ENCODE results near the gene PTPRG. TPM values are rescaled to one million over a fixed set of nuclear protein-coding genes. Genes with fewer than 3 reads are reported as not detected.

PTPRG gene
- total and polyA plus RNA-seq, 2 experiments from 2014 or later: 15.2 to 45.7 TPM

DNA sequence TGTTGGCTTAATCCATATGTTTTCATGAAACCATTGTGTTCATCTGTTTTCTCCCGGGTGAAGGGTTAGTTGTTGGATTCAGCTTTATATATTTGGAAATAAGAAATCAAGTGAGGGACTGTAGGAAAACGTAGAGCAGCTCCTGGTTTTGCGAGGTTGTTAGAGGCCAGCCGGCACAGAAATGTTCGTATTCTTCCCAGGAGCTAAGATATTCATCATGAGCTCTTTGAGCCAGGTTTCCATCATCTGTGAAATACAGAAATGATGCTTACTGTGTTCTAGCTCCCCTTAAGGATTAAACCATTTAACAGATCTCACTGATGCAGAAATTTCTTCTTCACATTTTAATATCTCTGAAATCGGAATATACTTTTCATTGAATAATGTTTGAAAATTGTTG, 235.5 kb downstream of the PTPRG start:
- no peak overlapping the region for H3K4me3 ChIP-seq
- H3K9me3 ChIP-seq (ENCODE audit: low read depth): no peaks in the 10 kb centered on the region
- H3K4me1 ChIP-seq (ENCODE audit: low read depth): peaks cover 11% of the 10 kb centered on the region
- no peak for DNase-seq (ENCODE audit: low read depth in 1 of 2, low spot score in 1 of 2)
- no peaks in the 10 kb centered on the region for H3K36me3 ChIP-seq
- H3K27ac ChIP-seq: no peak overlapping the region
- H3K27me3 ChIP-seq: no peaks in the 10 kb centered on the region
- TF ChIP-seq, protein P1, sequence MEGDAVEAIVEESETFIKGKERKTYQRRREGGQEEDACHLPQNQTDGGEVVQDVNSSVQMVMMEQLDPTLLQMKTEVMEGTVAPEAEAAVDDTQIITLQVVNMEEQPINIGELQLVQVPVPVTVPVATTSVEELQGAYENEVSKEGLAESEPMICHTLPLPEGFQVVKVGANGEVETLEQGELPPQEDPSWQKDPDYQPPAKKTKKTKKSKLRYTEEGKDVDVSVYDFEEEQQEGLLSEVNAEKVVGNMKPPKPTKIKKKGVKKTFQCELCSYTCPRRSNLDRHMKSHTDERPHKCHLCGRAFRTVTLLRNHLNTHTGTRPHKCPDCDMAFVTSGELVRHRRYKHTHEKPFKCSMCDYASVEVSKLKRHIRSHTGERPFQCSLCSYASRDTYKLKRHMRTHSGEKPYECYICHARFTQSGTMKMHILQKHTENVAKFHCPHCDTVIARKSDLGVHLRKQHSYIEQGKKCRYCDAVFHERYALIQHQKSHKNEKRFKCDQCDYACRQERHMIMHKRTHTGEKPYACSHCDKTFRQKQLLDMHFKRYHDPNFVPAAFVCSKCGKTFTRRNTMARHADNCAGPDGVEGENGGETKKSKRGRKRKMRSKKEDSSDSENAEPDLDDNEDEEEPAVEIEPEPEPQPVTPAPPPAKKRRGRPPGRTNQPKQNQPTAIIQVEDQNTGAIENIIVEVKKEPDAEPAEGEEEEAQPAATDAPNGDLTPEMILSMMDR (IDR thresholded peaks at IDR 0.05; ENCODE audit: low read depth, low read length): no peak

GRCh38 chr3:61802772-61803171, 241.4 kb downstream of the PTPRG start:
- H3K9me3 ChIP-seq (ENCODE audit: low read depth): no peaks in the 10 kb centered on the region
- no peak overlapping the region for H3K27ac ChIP-seq
- no peak overlapping the region for H3K4me3 ChIP-seq
- DNase-seq (ENCODE audit: low read depth in 1 of 2, low spot score in 1 of 2): no peak
- TF ChIP-seq, protein P1 (IDR thresholded peaks at IDR 0.05; ENCODE audit: low read depth, low read length): no peak
- peaks cover 36% of the 10 kb centered on the region for H3K4me1 ChIP-seq (ENCODE audit: low read depth)
- no peaks in the 10 kb centered on the region for H3K27me3 ChIP-seq
- H3K36me3 ChIP-seq: no peaks in the 10 kb centered on the region

DNA sequence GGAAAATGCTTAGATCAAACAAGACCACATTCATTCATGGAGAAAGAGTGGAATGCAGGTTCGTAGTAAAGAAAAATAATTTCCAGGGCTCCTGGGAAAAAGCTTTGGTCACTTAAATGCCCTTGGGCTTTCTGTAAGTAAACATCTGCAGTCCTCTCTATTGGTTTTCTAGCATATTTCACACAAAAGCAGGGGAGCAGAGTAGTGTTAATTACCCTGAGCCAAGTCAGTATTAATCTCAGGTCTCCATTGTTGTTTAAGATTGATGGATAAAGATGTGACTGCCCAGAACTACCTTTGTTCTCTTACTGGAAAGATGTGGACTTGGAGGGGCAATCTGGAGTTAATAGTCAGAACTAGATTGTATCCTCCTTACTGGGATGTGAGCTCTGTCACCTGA, 242.6 kb downstream of the PTPRG start:
- H3K36me3 ChIP-seq: no peaks in the 10 kb centered on the region
- H3K27me3 ChIP-seq: no peaks in the 10 kb centered on the region
- H3K4me1 ChIP-seq (ENCODE audit: low read depth): peaks cover 47% of the 10 kb centered on the region
- TF ChIP-seq, protein P1 (IDR thresholded peaks at IDR 0.05; ENCODE audit: low read depth, low read length): no peak
- no peak for DNase-seq (ENCODE audit: low read depth in 1 of 2, low spot score in 1 of 2)
- no peak overlapping the region for H3K4me3 ChIP-seq
- H3K9me3 ChIP-seq (ENCODE audit: low read depth): no peaks in the 10 kb centered on the region
- no peak overlapping the region for H3K27ac ChIP-seq

DNA sequence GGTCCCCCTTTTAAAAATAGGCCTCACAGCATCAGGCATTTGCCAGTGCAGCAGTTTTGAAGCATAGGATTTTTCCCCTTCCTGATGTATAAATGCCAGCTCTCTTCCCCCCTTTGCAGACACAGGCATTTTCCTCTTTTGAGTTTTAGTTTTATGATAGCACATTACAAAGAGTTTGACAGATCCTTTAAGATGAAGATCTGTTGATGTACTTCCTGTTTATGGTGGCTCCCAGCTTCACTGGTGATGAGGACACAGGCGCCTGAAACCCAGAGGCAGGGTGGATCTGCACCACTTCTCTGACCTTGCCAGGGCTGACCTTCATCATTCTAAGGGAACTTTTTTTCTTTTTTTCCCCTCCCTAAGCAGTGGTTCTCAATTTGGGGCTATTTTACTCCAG, 243.4 kb downstream of the PTPRG start:
- Histone ChIP-seq H3K4me3 (no peak overlapping the region), H3K27me3 (no peaks in the 10 kb centered on the region)
- TF ChIP-seq, protein P1 (IDR thresholded peaks at IDR 0.05; ENCODE audit: low read depth, low read length): no peak

DNA sequence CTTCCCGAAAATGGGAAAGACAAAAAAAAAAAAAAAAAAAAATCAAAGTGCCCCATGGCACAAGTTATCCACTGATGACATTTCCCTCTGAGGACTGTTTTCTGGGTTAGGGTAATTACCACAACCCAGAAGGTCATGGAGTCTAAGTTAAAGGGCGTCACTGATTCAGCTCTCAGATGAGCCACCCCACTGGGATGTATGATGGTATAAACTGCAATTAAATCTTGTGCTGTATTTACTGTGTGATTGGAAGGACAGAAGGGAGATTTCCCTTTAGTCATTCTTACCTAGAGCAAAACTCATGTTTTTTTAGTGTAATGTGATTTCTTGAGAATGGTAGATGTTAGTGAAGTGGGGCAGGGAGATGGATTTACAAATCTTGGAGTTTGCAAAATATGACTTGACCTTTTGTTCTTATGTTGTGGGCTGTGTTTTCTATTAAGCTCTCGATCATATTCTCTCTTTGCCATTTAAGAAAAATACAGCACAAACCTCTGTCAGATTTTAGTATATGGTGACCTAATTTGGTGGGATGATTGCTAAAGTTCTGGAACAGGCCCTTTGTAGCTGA, 244.2 kb downstream of the PTPRG start:
- TF ChIP-seq, protein P1 (IDR thresholded peaks at IDR 0.05; ENCODE audit: low read depth, low read length): no peak
- no peak for DNase-seq (ENCODE audit: low read depth in 1 of 2, low spot score in 1 of 2)
- peaks cover 63% of the 10 kb centered on the region for H3K4me1 ChIP-seq (ENCODE audit: low read depth)

More for the DNA sequence above, 243.4 kb downstream of the PTPRG start:
- Histone ChIP-seq H3K36me3 (no peaks in the 10 kb centered on the region), H3K9me3 (ENCODE audit: low read depth) (no peaks in the 10 kb centered on the region), H3K4me1 (ENCODE audit: low read depth) (peaks cover 55% of the 10 kb centered on the region), H3K27ac (no peak overlapping the region)
- no peak for DNase-seq (ENCODE audit: low read depth in 1 of 2, low spot score in 1 of 2)

More for the DNA sequence above, 244.2 kb downstream of the PTPRG start:
- Histone ChIP-seq H3K27ac (no peak overlapping the region), H3K36me3 (no peaks in the 10 kb centered on the region), H3K9me3 (ENCODE audit: low read depth) (no peaks in the 10 kb centered on the region), H3K4me3 (no peak overlapping the region), H3K27me3 (no peaks in the 10 kb centered on the region)
